Liver (tissue), 9 donors: ENCODE results near the gene TEDC2. TPM values are rescaled to one million over a fixed set of nuclear protein-coding genes. Genes with fewer than 3 reads are reported as not detected.
A peak's percentile ranks its signal among the peaks of the same experiment; 100 is the strongest.

Experiments
- DNase-seq: peaks from one replicate; pipeline ENCODE4 v3.0.0-alpha.2; 2017; ENCODE audit warnings: low spot score
- H3K27ac ChIP-seq, 2 donors: one replicate each; pipeline ENCODE4 v1.7.0; 2013; ENCODE audit warnings: inconsistent platforms in 2 of 2, low read length in 2 of 2, control low read depth in 1 of 2, low read depth in 1 of 2, mild to moderate bottlenecking in 1 of 2
- H3K27me3 ChIP-seq, 4 donors: one replicate each; pipeline versions ENCODE4 v1.6.1 to v1.7.0; 2013; ENCODE audit warnings: low read length in 3 of 4, inconsistent platforms in 1 of 4, mild to moderate bottlenecking in 1 of 4, moderate library complexity in 1 of 4; ENCODE audit not compliant: control insufficient read depth in 4 of 4, insufficient read depth in 4 of 4
- H3K36me3 ChIP-seq, 4 donors: one replicate each; pipeline versions ENCODE4 v1.6.1 to v1.7.0; 2013; ENCODE audit warnings: low read length in 3 of 4, mild to moderate bottlenecking in 3 of 4, low read depth in 1 of 4, moderate library complexity in 1 of 4; ENCODE audit not compliant: control insufficient read depth in 4 of 4, insufficient read depth in 3 of 4
- H3K4me1 ChIP-seq, 4 donors: one replicate each; pipeline versions ENCODE4 v1.6.1 to v1.7.0; 2013; ENCODE audit warnings: low read length in 3 of 4, mild to moderate bottlenecking in 3 of 4, moderate library complexity in 1 of 4; ENCODE audit not compliant: control insufficient read depth in 4 of 4, insufficient read depth in 4 of 4
- H3K4me3 ChIP-seq, 3 donors: one replicate each; pipeline versions ENCODE4 v1.6.1 to v1.7.0; 2013; ENCODE audit warnings: low read length in 3 of 3, control low read depth in 1 of 3, low read depth in 1 of 3, mild to moderate bottlenecking in 1 of 3
- H3K9ac ChIP-seq, 2 donors: one replicate each; pipeline ENCODE4 v1.7.0; 2013; ENCODE audit warnings: low read length in 2 of 2, mild to moderate bottlenecking in 2 of 2, moderate library complexity in 2 of 2, control low read depth in 1 of 2, low read depth in 1 of 2
- H3K9me3 ChIP-seq, 4 donors: one replicate each; pipeline versions ENCODE4 v1.6.1 to v1.7.0; 2013; ENCODE audit warnings: low read length in 3 of 4; ENCODE audit not compliant: control insufficient read depth in 4 of 4
- FOXA2 ChIP-seq: IDR thresholded peaks from 2 replicates; pipeline ENCODE4 v1.6.1; 2016; ENCODE audit warnings: antibody characterized with exemption
- GABPA ChIP-seq, 2 donors: IDR thresholded peaks in 1 of 2; conservative IDR thresholded peaks in 1 of 2; 2 replicates each; pipeline ENCODE4 v1.6.1; 2016; ENCODE audit warnings: antibody characterized with exemption in 2 of 2, mild to moderate bottlenecking in 1 of 2, moderate library complexity in 1 of 2
- HNF4A ChIP-seq, 2 donors: conservative IDR thresholded peaks; 2 replicates each; pipeline ENCODE4 v1.6.1; 2016; ENCODE audit warnings: antibody characterized with exemption in 2 of 2, mild to moderate bottlenecking in 2 of 2
- HNF4G ChIP-seq: IDR thresholded peaks from 2 replicates; pipeline ENCODE4 v1.6.1; 2016; ENCODE audit warnings: antibody characterized with exemption
- JUND ChIP-seq, 2 donors: IDR thresholded peaks; 2 replicates each; pipeline ENCODE4 v1.6.1; 2016; ENCODE audit warnings: antibody characterized with exemption in 2 of 2
- MAX ChIP-seq: IDR thresholded peaks from 2 replicates; pipeline ENCODE4 v1.6.1; 2016; ENCODE audit warnings: antibody characterized with exemption
- NR2F2 ChIP-seq: IDR thresholded peaks from 2 replicates; pipeline ENCODE4 v1.6.1; 2016; ENCODE audit warnings: antibody characterized with exemption
- RAD21 ChIP-seq, 2 donors: IDR thresholded peaks; 2 replicates each; pipeline ENCODE4 v1.6.1; 2016; ENCODE audit warnings: antibody characterized with exemption in 2 of 2, mild to moderate bottlenecking in 2 of 2
- REST ChIP-seq: IDR thresholded peaks from 2 replicates; pipeline ENCODE4 v1.6.1; 2016; ENCODE audit warnings: antibody characterized with exemption, mild to moderate bottlenecking
- RXRA ChIP-seq, 2 donors: IDR thresholded peaks; 2 replicates each; pipeline ENCODE4 v1.6.1; 2017 to 2018; ENCODE audit warnings: antibody characterized with exemption in 2 of 2, mild to moderate bottlenecking in 1 of 2
- SP1 ChIP-seq: IDR thresholded peaks from 2 replicates; pipeline ENCODE4 v1.6.1; 2018; ENCODE audit warnings: antibody characterized with exemption, mild to moderate bottlenecking
- TAF1 ChIP-seq: conservative IDR thresholded peaks from 2 replicates; pipeline ENCODE4 v1.6.1; 2016; ENCODE audit warnings: antibody characterized with exemption, mild to moderate bottlenecking
- YY1 ChIP-seq: IDR thresholded peaks from 2 replicates; pipeline ENCODE4 v1.6.1; 2016; ENCODE audit warnings: antibody characterized with exemption, mild to moderate bottlenecking
- ZBTB33 ChIP-seq: IDR thresholded peaks from 2 replicates; pipeline ENCODE4 v1.6.1; 2016; ENCODE audit warnings: antibody characterized with exemption
- WGBS: extraction: QIAGEN DNeasy Blood & Tissue Kit; methylation state at CpG from one replicate; pipeline ENCODE4 v1.1.7; 2013; 5-methylcytosine and 5-hydroxymethylcytosine counted together
- polyA plus RNA-seq, 2 donors: library from polyadenylated mRNA; stranded (reverse) in 1 of 2; unstranded in 1 of 2; fragments of 200-250 nt in 1 of 2; fragments of >200 nt in 1 of 2; fragmentation: Nextera tagmentation in 1 of 2; extraction: Ambion mirVana in 1 of 2; gene quantifications; one replicate each; pipeline versions ENCODE4 v1.2.1 to v1.2.3, GENCODE V29; 2013 to 2015
- total RNA-seq, 2 donors: library from RNA; depleted of rRNA; stranded (reverse); fragments of >200 nt; gene quantifications; one replicate each; pipeline ENCODE4 v1.2.3, GENCODE V29; 2014
- donor health status: healthy.
- donor health status: healthy.
- donor health status: healthy.
- donor health status: healthy.
- donor health status: healthy.

TEDC2 gene
- total and polyA plus RNA-seq, 4 donors = 0.71 to 6.7 (median 1.1) TPM

GRCh38 chr16:2511996-2512734, 52.3 kb downstream of the TEDC2 start:
- H3K27me3 ChIP-seq = no peaks in the 10 kb centered on the region
- peaks cover 10 to 35% (median 29%) of the 10 kb centered on the region in 4 donors for H3K4me1 ChIP-seq
- no peak overlapping the region for H3K27ac ChIP-seq
- TF ChIP-seq RXRA (IDR thresholded peaks at IDR 0.05) = no peak
- TF ChIP-seq FOXA2 = no peak
- no peak for TF ChIP-seq HNF4G
- TF ChIP-seq YY1 = no peak
- TF ChIP-seq SP1 = no peak
- no peak for TF ChIP-seq ZBTB33
- no peak for TF ChIP-seq JUND (IDR thresholded peaks at IDR 0.05)
- TF ChIP-seq GABPA (IDR thresholded peaks at IDR 0.05 in 1 of 2, conservative IDR thresholded peaks at IDR 0.05 in 1 of 2) = no peak
- TF ChIP-seq RAD21 (IDR thresholded peaks at IDR 0.05) = no peak
- DNase-seq = no peak
- H3K9me3 ChIP-seq = no peaks in the 10 kb centered on the region
- H3K36me3 ChIP-seq = no peaks in the 10 kb centered on the region
- H3K9ac ChIP-seq = no peak overlapping the region
- WGBS = 95% methylated on average over 17 of the region's 17 CpGs
- no peak overlapping the region for H3K4me3 ChIP-seq

GRCh38 chr16:2512735-2513404, 53.0 kb downstream of the TEDC2 start:
- TF ChIP-seq TAF1 (no peak), NR2F2 (no peak), MAX (no peak), HNF4A (conservative IDR thresholded peaks at IDR 0.05) (no peak), ZBTB33 (no peak), GABPA (IDR thresholded peaks at IDR 0.05 in 1 of 2, conservative IDR thresholded peaks at IDR 0.05 in 1 of 2) (no peak), REST (no peak), RXRA (IDR thresholded peaks at IDR 0.05) (no peak), RAD21 (IDR thresholded peaks at IDR 0.05) (no peak)
- no peaks in the 10 kb centered on the region for H3K27me3 ChIP-seq
- H3K27ac ChIP-seq = peak overlapping the region; percentile 4 to 48
- no peaks in the 10 kb centered on the region for H3K9me3 ChIP-seq
- H3K36me3 ChIP-seq = no peaks in the 10 kb centered on the region
- no peak overlapping the region for H3K4me3 ChIP-seq
- H3K4me1 ChIP-seq = peaks cover 11 to 42% (median 36%) of the 10 kb centered on the region in 4 donors
- 68% methylated on average over 15 of the region's 15 CpGs for WGBS
- DNase-seq = no peak
- H3K9ac ChIP-seq = no peak overlapping the region
